H1 (cell line): ENCODE measurements around the gene CAMTA1. TPM values are rescaled to one million over a fixed set of nuclear protein-coding genes. Genes with fewer than 3 reads are reported as not detected.

ENCODE experiments used
- CTCF ChIA-PET: fragments of 300-600 bp; sonication (Branson Sonifier 250); formaldehyde crosslinking; loops from one replicate; lab custom pipeline; 2021; ENCODE audit not compliant: partially characterized antibody; lab: Charles Lee
- POLR2A ChIA-PET: fragments of 300-600 bp; sonication (Branson Sonifier 250); formaldehyde crosslinking; loops from one replicate; lab custom pipeline; 2021; ENCODE audit warnings: inconsistent platforms; ENCODE audit not compliant: partially characterized antibody; lab: Charles Lee
- DNase-seq, 2 experiments: peaks; one replicate each; pipeline versions ENCODE4 v3.0.0 to v3.0.0-alpha.2; 2010 to 2022; ENCODE audit warnings: low spot score in 2 of 2, low read depth in 1 of 2, mixed read lengths in 1 of 2
- FAIRE-seq: peaks from 2 replicates; lab custom pipeline; 2011; peaks lifted over from hg19 to GRCh38; lab: Jason Lieb, UNC
- H2AFZ ChIP-seq: 2 replicates; pipeline ENCODE4 v1.8.1; 2012; ENCODE audit warnings: low read length, inconsistent platforms
- H2AK5ac ChIP-seq: 2 replicates; pipeline ENCODE4 v1.6.1; 2013; ENCODE audit warnings: low read depth, low read length
- H2BK120ac ChIP-seq: replicated peaks from 2 replicates; pipeline ENCODE3; 2013; ENCODE audit warnings: low read depth, low read length, inconsistent platforms
- H2BK12ac ChIP-seq: 2 replicates; pipeline ENCODE4 v1.6.1; 2013; ENCODE audit warnings: low read depth, low read length
- H2BK15ac ChIP-seq: 2 replicates; pipeline ENCODE4 v1.6.1; 2013; ENCODE audit warnings: low read length
- H2BK20ac ChIP-seq: 2 replicates; pipeline ENCODE4 v1.6.1; 2013; ENCODE audit warnings: low read length
- H2BK5ac ChIP-seq: 2 replicates; pipeline ENCODE4 v1.6.1; 2013; ENCODE audit warnings: low read depth, low read length
- H3K14ac ChIP-seq: 2 replicates; pipeline ENCODE4 v1.6.1; 2013; ENCODE audit warnings: inconsistent platforms; ENCODE audit not compliant: insufficient read length
- H3K18ac ChIP-seq: 2 replicates; pipeline ENCODE4 v1.6.1; 2013; ENCODE audit warnings: low read length; ENCODE audit errors: extremely low read depth
- H3K23ac ChIP-seq: 2 replicates; pipeline ENCODE4 v1.6.1; 2013; ENCODE audit warnings: inconsistent platforms; ENCODE audit not compliant: insufficient read length
- H3K23me2 ChIP-seq: 2 replicates; pipeline ENCODE4 v1.6.1; 2013; ENCODE audit warnings: low read depth, low read length
- H3K27ac ChIP-seq: 2 replicates; pipeline ENCODE4 v1.6.1; 2011; ENCODE audit warnings: low read depth, low read length, inconsistent platforms
- H3K27me3 ChIP-seq, 4 experiments: replicated peaks in 1 of 4; 1 replicate in 1 of 4; 2 replicates in 3 of 4; pipeline versions ENCODE4 v1.6.1 to v1.8.1; 2011 to 2013; ENCODE audit warnings: low read length in 3 of 4, mild to moderate bottlenecking in 3 of 4, inconsistent platforms in 2 of 4, mixed read lengths in 2 of 4, moderate library complexity in 1 of 4; ENCODE audit not compliant: control insufficient read depth in 3 of 4, insufficient read depth in 3 of 4; ENCODE audit errors: extremely low read depth in 1 of 4
- H3K36me3 ChIP-seq, 4 experiments: 2 replicates each; pipeline versions ENCODE4 v1.6.1 to v1.8.1; 2011 to 2013; ENCODE audit warnings: mild to moderate bottlenecking in 4 of 4, low read length in 3 of 4, moderate library complexity in 2 of 4, control low read depth in 1 of 4, inconsistent platforms in 1 of 4; ENCODE audit not compliant: insufficient read depth in 4 of 4, control insufficient read depth in 2 of 4
- H3K4ac ChIP-seq: replicated peaks from 2 replicates; pipeline ENCODE3; 2013; ENCODE audit warnings: low read length, low read depth, mixed read lengths, inconsistent platforms; ENCODE audit not compliant: insufficient read length
- H3K4me1 ChIP-seq, 4 experiments: replicated peaks in 1 of 4; 1 replicate in 1 of 4; 2 replicates in 3 of 4; pipeline versions ENCODE4 v1.6.1 to v1.8.1; 2011 to 2013; ENCODE audit warnings: low read length in 3 of 4, inconsistent platforms in 2 of 4, mixed read lengths in 1 of 4; ENCODE audit not compliant: insufficient read depth in 4 of 4, control insufficient read depth in 3 of 4
- H3K4me2 ChIP-seq, 2 experiments: 2 replicates each; pipeline versions ENCODE4 v1.6.1 to v1.8.1; 2011 to 2013; ENCODE audit warnings: low read depth in 2 of 2, low read length in 2 of 2, control low read depth in 1 of 2, inconsistent platforms in 1 of 2, mild to moderate bottlenecking in 1 of 2; ENCODE audit not compliant: insufficient read depth in 1 of 2
- H3K4me3 ChIP-seq, 4 experiments: fragments of 200-600, 300-600 bp in 1 of 4; sonication (generic), shearing (Covaris generic), sonication (Bioruptor Twin) in 1 of 4; 2 replicates each; pipeline versions ENCODE4 v1.5.1 to v1.8.1; 2011 to 2016; ENCODE audit warnings: low read length in 4 of 4, low read depth in 3 of 4, control low read depth in 2 of 4, inconsistent platforms in 2 of 4, mild to moderate bottlenecking in 2 of 4, mixed read lengths in 1 of 4, moderate library complexity in 1 of 4; ENCODE audit not compliant: insufficient read depth in 2 of 4; ENCODE audit errors: extremely low read depth in 1 of 4
- H3K56ac ChIP-seq: replicated peaks from 2 replicates; pipeline ENCODE3; 2013; ENCODE audit warnings: low read depth, mild to moderate bottlenecking, mixed read lengths, low read length, inconsistent platforms; ENCODE audit not compliant: insufficient read length
- H3K79me1 ChIP-seq: 2 replicates; pipeline ENCODE4 v1.6.1; 2013; ENCODE audit warnings: low read depth, low read length, control low read depth
- H3K79me2 ChIP-seq, 2 experiments: 2 replicates each; pipeline versions ENCODE4 v1.6.1 to v1.8.1; 2012 to 2013; ENCODE audit warnings: low read length in 2 of 2, mild to moderate bottlenecking in 2 of 2, inconsistent platforms in 1 of 2; ENCODE audit not compliant: insufficient read depth in 2 of 2, control insufficient read depth in 1 of 2
- H3K9ac ChIP-seq, 4 experiments: replicated peaks in 1 of 4; 1 replicate in 1 of 4; 2 replicates in 3 of 4; pipeline versions ENCODE4 v1.6.1 to v1.8.1; 2011 to 2013; ENCODE audit warnings: low read depth in 3 of 4, low read length in 3 of 4, control low read depth in 2 of 4, mild to moderate bottlenecking in 2 of 4, moderate library complexity in 2 of 4, inconsistent platforms in 1 of 4; ENCODE audit errors: extremely low read depth in 1 of 4
- H3K9me3 ChIP-seq, 2 experiments: 2 replicates each; pipeline versions ENCODE4 v1.6.1 to v1.8.1; 2012 to 2013; ENCODE audit warnings: mild to moderate bottlenecking in 2 of 2, moderate library complexity in 2 of 2, control low read depth in 1 of 2, inconsistent platforms in 1 of 2, low read depth in 1 of 2, low read length in 1 of 2, mixed read lengths in 1 of 2; ENCODE audit not compliant: insufficient read depth in 2 of 2
- H4K20me1 ChIP-seq, 2 experiments: replicated peaks in 1 of 2; 2 replicates each; pipeline versions ENCODE3 to v1.8.1; 2011 to 2013; ENCODE audit warnings: inconsistent platforms in 2 of 2, low read length in 2 of 2, mild to moderate bottlenecking in 1 of 2; ENCODE audit not compliant: insufficient read depth in 2 of 2, control insufficient read depth in 1 of 2
- H4K5ac ChIP-seq: 2 replicates; pipeline ENCODE4 v1.6.1; 2013; ENCODE audit warnings: low read length, low read depth, mixed read lengths, inconsistent platforms; ENCODE audit not compliant: insufficient read length
- H4K8ac ChIP-seq: 2 replicates; pipeline ENCODE4 v1.8.0; 2013; ENCODE audit warnings: mild to moderate bottlenecking, moderate library complexity, low read length, inconsistent platforms; ENCODE audit not compliant: insufficient read depth; ENCODE audit errors: extremely low read depth
- H4K91ac ChIP-seq: replicated peaks from 2 replicates; pipeline ENCODE3; 2013; ENCODE audit warnings: low read length, mixed read lengths, inconsistent platforms; ENCODE audit not compliant: insufficient read length
- GABPA ChIP-seq: IDR thresholded peaks from 2 replicates; pipeline ENCODE4 v1.6.1; 2011; ENCODE audit warnings: mild to moderate bottlenecking, low read length, moderate library complexity, borderline replicate concordance; ENCODE audit not compliant: insufficient read depth
- SIN3A ChIP-seq, 2 experiments: IDR thresholded peaks in 1 of 2; conservative IDR thresholded peaks in 1 of 2; 2 replicates each; pipeline ENCODE4 v1.6.1; 2011 to 2012; ENCODE audit warnings: low read length in 2 of 2, improper control_type of control experiment in 1 of 2, low read depth in 1 of 2, mild to moderate bottlenecking in 1 of 2
- SP1 ChIP-seq: IDR thresholded peaks from 2 replicates; pipeline ENCODE4 v1.6.1; 2011; ENCODE audit warnings: low read depth, low read length
- TAF7 ChIP-seq: optimal IDR thresholded peaks from 2 replicates; pipeline ENCODE3; 2011; ENCODE audit warnings: low read depth, mild to moderate bottlenecking, inconsistent platforms, low read length, moderate library complexity, borderline replicate concordance
- YY1 ChIP-seq: IDR thresholded peaks from 2 replicates; pipeline ENCODE4 v1.6.1; 2011; ENCODE audit warnings: low read depth, mild to moderate bottlenecking, low read length
- WGBS, 2 experiments: shearing (Covaris generic) in 1 of 2; methylation state at CpG; one replicate each; pipeline versions ENCODE4 v1.1.6 to v1.1.7; 2013 to 2015; ENCODE audit warnings: low lambda C conversion rate in 2 of 2, mixed read lengths in 2 of 2, inconsistent platforms in 1 of 2, low coverage in 1 of 2, missing lambda C conversion rate in 1 of 2; ENCODE audit not compliant: insufficient replicate concordance in 2 of 2, insufficient coverage in 1 of 2, insufficient read length in 1 of 2; ENCODE audit errors: extremely low coverage in 1 of 2, missing lambda C conversion rate in 1 of 2; 5-methylcytosine and 5-hydroxymethylcytosine counted together
- polyA plus RNA-seq, 7 experiments: library from polyadenylated mRNA; depleted of rRNA in 3 of 7; stranded (reverse) in 5 of 7; unstranded in 2 of 7; fragments of >200 nt in 5 of 7; fragments of 200-250 nt in 2 of 7; gene quantifications; 1 replicate in 5 of 7; 2 replicates in 1 of 7; 4 replicates in 1 of 7; pipeline versions ENCODE4 v1.2.1 to v1.2.3, GENCODE V29; 2011 to 2013; ENCODE audit warnings: missing spikeins in 2 of 7, mixed read lengths in 2 of 7
- total RNA-seq: library from RNA; stranded (reverse); fragmentation: NEBNext Ultra II Directional; extraction: Animal tissue kit (Norgen Biotek cat#: 25700); gene quantifications from 2 replicates; pipeline ENCODE4 v1.2.1, GENCODE V29; 2021

Gene CAMTA1
- total and polyA plus RNA-seq, 2 of the 8 experiments (the other 6 are each of a cell fraction or from before 2014, with no cell fraction given), result 65.0 to 119 TPM

GRCh38 chr1:7702365-7702764 is 917.1 kb downstream of the CAMTA1 start:
- Histone ChIP-seq H2AK5ac (no peak overlapping the region), H4K20me1 (peaks cover 0 to 3% of the 10 kb centered on the region in 2 experiments), H3K4me2 (peak overlapping the region; percentile 7 to 67; a peak in 3 of 4 replicates), H4K5ac (no peak overlapping the region), H3K27ac (no peak overlapping the region), H2AFZ (no peak overlapping the region), H2BK120ac (no peak overlapping the region), H4K8ac (no peak overlapping the region), H2BK15ac (no peak overlapping the region), H3K23ac (no peak overlapping the region), H3K27me3 (peaks cover 0 to 21% (median 15%) of the 10 kb centered on the region in 4 experiments; a peak in 5 of 7 replicates), H3K18ac (no peak overlapping the region), H2BK5ac (no peak overlapping the region), H3K79me2 (no peaks in the 10 kb centered on the region), H3K9me3 (no peaks in the 10 kb centered on the region), H3K79me1 (no peaks in the 10 kb centered on the region), H3K9ac (no peak overlapping the region), H3K56ac (no peak overlapping the region), H2BK12ac (no peak overlapping the region), H3K14ac (no peak overlapping the region), H3K4me3 (no peak overlapping the region), H4K91ac (no peak overlapping the region), H3K36me3 (no peaks in the 10 kb centered on the region), H2BK20ac (no peak overlapping the region), H3K4ac (no peak overlapping the region), H3K4me1 (peaks cover 2 to 16% (median 10%) of the 10 kb centered on the region in 4 experiments; a peak in 6 of 7 replicates), H3K23me2 (peaks cover 3% of the 10 kb centered on the region; the same call in 1 of the 2 replicates)
- WGBS, 2 experiments, result 28% methylated on average over 5 of the region's 5 CpGs; no CpG with 5 or more reads in 1 of the 2 experiments
- TF ChIP-seq TAF7 (no peak), SP1 (no peak), YY1 (no peak), GABPA (no peak), SIN3A (conservative IDR thresholded peaks at IDR 0.05 in 1 of 2, IDR thresholded peaks at IDR 0.05 in 1 of 2; ENCODE audit: low read depth in 1 of 2, low read length in 2 of 2) (0 out of 4 replicates have a peak, but pooled peaks of 1 of the 2 experiments have one; percentile 24)
- ChIA-PET POLR2A (interaction anchor here (1.2 to 1.4 kb wide), 2 partner anchors 25 to 33 kb away, joined by 3 read pairs; no protein-coding TSS in a partner anchor), CTCF (interaction anchor here (0.7 to 2.5 kb wide), 7 partner anchors 12 to 115 kb away, joined by 3 to 14 read pairs (median 5); no protein-coding TSS in a partner anchor)
- FAIRE-seq (no peak), DNase-seq (no peak)
